ENCODE results near the gene ZBTB8A. TPM values are rescaled to one million over a fixed set of nuclear protein-coding genes. Genes with fewer than 3 reads are reported as not detected.

ZBTB8A gene
- total and polyA plus RNA-seq, 2 of the 8 experiments (the other 6 are each of a cell fraction or from before 2014, with no cell fraction given), result 2.9 to 10.4 TPM

GRCh38 chr1:32549616-32550015 lies 10.4 kb downstream of the ZBTB8A start:
- Histone ChIP-seq H4K8ac (ENCODE audit: extremely low read depth, insufficient read depth, low read length) (no peak overlapping the region), H2BK12ac (ENCODE audit: low read depth, low read length) (no peak overlapping the region), H2BK20ac (ENCODE audit: low read length) (no peak overlapping the region), H2BK15ac (ENCODE audit: low read length) (no peak overlapping the region), H4K5ac (ENCODE audit: insufficient read length, low read depth, low read length) (no peak overlapping the region), H3K56ac (replicated peaks; ENCODE audit: insufficient read length, low read depth, low read length) (no peak overlapping the region), H2BK5ac (ENCODE audit: low read depth, low read length) (no peak overlapping the region), H3K27ac (ENCODE audit: low read depth, low read length) (no peak overlapping the region), H3K18ac (ENCODE audit: extremely low read depth, low read length) (no peak overlapping the region), H3K9ac (replicated peaks in 1 of 4; ENCODE audit: extremely low read depth in 1 of 4, low read depth in 3 of 4, low read length in 3 of 4) (no peak overlapping the region; a peak in 1 of 7 replicates), H3K23ac (ENCODE audit: insufficient read length) (no peak overlapping the region), H2AK5ac (ENCODE audit: low read depth, low read length) (no peak overlapping the region), H3K4ac (replicated peaks; ENCODE audit: insufficient read length, low read depth, low read length) (no peak overlapping the region), H2AFZ (ENCODE audit: low read length) (no peak overlapping the region), H3K14ac (ENCODE audit: insufficient read length) (no peak overlapping the region), H3K23me2 (ENCODE audit: low read depth, low read length) (no peaks in the 10 kb centered on the region), H3K79me1 (ENCODE audit: low read depth, low read length) (no peaks in the 10 kb centered on the region), H4K20me1 (replicated peaks in 1 of 2; ENCODE audit: control insufficient read depth in 1 of 2, insufficient read depth in 2 of 2, low read length in 2 of 2) (peaks cover 0 to 1% of the 10 kb centered on the region in 2 experiments), H3K4me2 (ENCODE audit: insufficient read depth in 1 of 2, low read depth in 2 of 2, low read length in 2 of 2) (no peak overlapping the region), H2BK120ac (replicated peaks; ENCODE audit: low read depth, low read length) (no peak overlapping the region), H3K79me2 (ENCODE audit: control insufficient read depth in 1 of 2, insufficient read depth in 2 of 2, low read length in 2 of 2) (peaks cover 0 to 14% of the 10 kb centered on the region in 2 experiments; a peak in 2 of 4 replicates), H3K9me3 (ENCODE audit: insufficient read depth in 2 of 2, low read depth in 1 of 2, low read length in 1 of 2) (no peaks in the 10 kb centered on the region), H3K4me1 (replicated peaks in 1 of 4; ENCODE audit: control insufficient read depth in 3 of 4, insufficient read depth in 4 of 4, low read length in 3 of 4) (no peaks in the 10 kb centered on the region), H3K36me3 (ENCODE audit: control insufficient read depth in 2 of 4, insufficient read depth in 4 of 4, low read length in 3 of 4) (peaks cover 0 to 4% (median 0%) of the 10 kb centered on the region in 4 experiments; a peak in 1 of 8 replicates), H4K91ac (replicated peaks; ENCODE audit: insufficient read length, low read length) (no peak overlapping the region), H3K4me3 (ENCODE audit: extremely low read depth in 1 of 4, insufficient read depth in 2 of 4, low read depth in 3 of 4, low read length in 4 of 4) (no peak overlapping the region), H3K27me3 (replicated peaks in 1 of 4; ENCODE audit: control insufficient read depth in 3 of 4, extremely low read depth in 1 of 4, insufficient read depth in 3 of 4, low read length in 3 of 4) (no peaks in the 10 kb centered on the region)
- ChIA-PET POLR2A (ENCODE audit: partially characterized antibody) (interaction anchor here (0.6 kb wide), 1 partner anchor 114 kb away, joined by 3 read pairs; no protein-coding TSS in a partner anchor), CTCF (ENCODE audit: partially characterized antibody) (interaction anchor here (0.6 kb wide), 1 partner anchor 105 kb away, joined by 3 read pairs; no protein-coding TSS in a partner anchor)
- 93% methylated on average over 3 of the region's 3 CpGs; no CpG with 5 or more reads in 1 of the 2 experiments for WGBS, 2 experiments (ENCODE audit: extremely low coverage in 1 of 2, insufficient coverage in 1 of 2, insufficient read length in 1 of 2, insufficient replicate concordance in 2 of 2, low coverage in 1 of 2, low lambda C conversion rate in 2 of 2, missing lambda C conversion rate in 1 of 2)
- FAIRE-seq (no peak), DNase-seq (ENCODE audit: low read depth in 1 of 2, low spot score in 2 of 2) (no peak)
- TF ChIP-seq CBX8 (IDR thresholded peaks at IDR 0.05; ENCODE audit: borderline replicate concordance, low read depth, low read length) (no peak), EGR1 (IDR thresholded peaks at IDR 0.05; ENCODE audit: borderline replicate concordance, low read depth, low read length) (no peak), TAF1 (IDR thresholded peaks at IDR 0.05; ENCODE audit: low read depth, low read length) (no peak), FOSL1 (IDR thresholded peaks at IDR 0.05; ENCODE audit: insufficient read depth, low read depth, low read length) (no peak), HDAC6 (IDR thresholded peaks at IDR 0.05; ENCODE audit: low read depth, low read length) (no peak), KDM5A (IDR thresholded peaks at IDR 0.05; ENCODE audit: low read length) (no peak), MAX (IDR thresholded peaks at IDR 0.05) (no peak), BACH1 (IDR thresholded peaks at IDR 0.05; ENCODE audit: low read length) (no peak), CTBP2 (IDR thresholded peaks at IDR 0.05; ENCODE audit: borderline replicate concordance, insufficient read depth, insufficient read length, low read length) (no peak), ZNF274 (IDR thresholded peaks at IDR 0.05; ENCODE audit: borderline replicate concordance, extremely low read depth, low read length) (no peak), NANOG (IDR thresholded peaks at IDR 0.05; ENCODE audit: insufficient read depth, low read depth, low read length, poor library complexity, severe bottlenecking) (no peak), SAP30 (IDR thresholded peaks at IDR 0.05; ENCODE audit: insufficient read depth, insufficient replicate concordance, low read length) (no peak)
